ENCODE results near the gene FBXO36.

The FBXO36 gene

GRCh38 chr2:229971298-229971790 is 49.0 kb downstream of the FBXO36 start:
- no peak for TF ChIP-seq CTCF (IDR thresholded peaks at IDR 0.05; ENCODE audit: low read depth, low read length)
- DNase-seq (ENCODE audit: extremely low read depth, low read depth), result no peak

GRCh38 chr2:229974266-229974665 is 52.0 kb downstream of the FBXO36 start:
- TF ChIP-seq CTCF (IDR thresholded peaks at IDR 0.05; ENCODE audit: low read depth, low read length), result peak; percentile 49
- DNase-seq (ENCODE audit: extremely low read depth, low read depth), result peak; percentile 75

GRCh38 chr2:229980431-229981184 is 58.3 kb downstream of the FBXO36 start:
- DNase-seq (ENCODE audit: extremely low read depth, low read depth), result no peak
- no peak for TF ChIP-seq CTCF (IDR thresholded peaks at IDR 0.05; ENCODE audit: low read depth, low read length)

GRCh38 chr2:229993236-229993635 is 70.9 kb downstream of the FBXO36 start:
- TF ChIP-seq CTCF (IDR thresholded peaks at IDR 0.05; ENCODE audit: low read depth, low read length), result no peak
- DNase-seq (ENCODE audit: extremely low read depth, low read depth), result no peak

GRCh38 chr2:229996320-229996719 is 74.0 kb downstream of the FBXO36 start:
- no peak for TF ChIP-seq CTCF (IDR thresholded peaks at IDR 0.05; ENCODE audit: low read depth, low read length)
- DNase-seq (ENCODE audit: extremely low read depth, low read depth), result peak; percentile 57

- no peak for TF ChIP-seq CTCF (IDR thresholded peaks at IDR 0.05; ENCODE audit: low read depth, low read length)
- DNase-seq (ENCODE audit: extremely low read depth, low read depth), result no peak
Measured at GRCh38 chr2:229997565-229997964, 75.3 kb downstream of the FBXO36 start.

- DNase-seq (ENCODE audit: extremely low read depth, low read depth), result no peak
- no peak for TF ChIP-seq CTCF (IDR thresholded peaks at IDR 0.05; ENCODE audit: low read depth, low read length)
Measured at GRCh38 chr2:230000118-230000841, 78.0 kb downstream of the FBXO36 start.
